T-cell (primary cell): ENCODE measurements around the gene SLIT3. TPM values are rescaled to one million over a fixed set of nuclear protein-coding genes. Genes with fewer than 3 reads are reported as not detected.

Experiments used
- ATAC-seq, 4 experiments: fragments of 200-7000 bp in 3 of 4; fragments of 150-1000 bp in 1 of 4; cut with Tn5 transposase; replicated peaks in 1 of 4; 1 replicate in 3 of 4; 2 replicates in 1 of 4; pipeline ENCODE4 v1.10.0; 2021; ENCODE audit warnings: moderate library complexity in 3 of 4, mild to moderate bottlenecking in 2 of 4, moderate number of reproducible peaks in 1 of 4
- CTCF ChIA-PET, 2 donors: fragments of 300-600 bp; sonication (Branson Sonifier 250); formaldehyde crosslinking; loops; one replicate each; lab custom pipeline; 2022; ENCODE audit warnings: antibody characterized with exemption in 2 of 2; lab: Charles Lee
- POLR2A ChIA-PET, 2 donors: fragments of 300-600 bp; sonication (Branson Sonifier 250); formaldehyde crosslinking; loops; one replicate each; lab custom pipeline; 2022; ENCODE audit warnings: antibody characterized with exemption in 2 of 2; lab: Charles Lee
- DNase-seq, 35 experiments: peaks; one replicate each; pipeline versions ENCODE4 v3.0.0 to v3.0.0-alpha.2; 2013 to 2023
- H3K27ac ChIP-seq: one replicate; pipeline ENCODE4 v1.5.1; 2013; ENCODE audit warnings: low read length
- H3K27me3 ChIP-seq, 2 experiments: replicated peaks in 1 of 2; 1 replicate in 1 of 2; 2 replicates in 1 of 2; pipeline versions ENCODE4 v1.6.1 to v1.7.0; 2013; ENCODE audit warnings: low read length in 1 of 2, mixed read lengths in 1 of 2; ENCODE audit not compliant: control insufficient read depth in 2 of 2, insufficient read depth in 2 of 2; ENCODE audit errors: extremely low read depth in 1 of 2
- H3K36me3 ChIP-seq, 2 donors: 1 replicate in 1 of 2; 2 replicates in 1 of 2; pipeline versions ENCODE4 v1.6.1 to v1.7.0; 2013; ENCODE audit warnings: low read length in 1 of 2; ENCODE audit not compliant: control insufficient read depth in 2 of 2, insufficient read depth in 1 of 2; ENCODE audit errors: extremely low read depth in 1 of 2
- H3K4me1 ChIP-seq, 2 experiments: 1 replicate in 1 of 2; 2 replicates in 1 of 2; pipeline versions ENCODE4 v1.6.1 to v1.7.0; 2013; ENCODE audit warnings: low read length in 2 of 2, mixed read lengths in 1 of 2; ENCODE audit not compliant: insufficient read depth in 2 of 2, control insufficient read depth in 1 of 2; ENCODE audit errors: extremely low read depth in 1 of 2
- H3K4me3 ChIP-seq, 2 donors: 1 replicate in 1 of 2; 2 replicates in 1 of 2; pipeline versions ENCODE4 v1.5.1 to v1.7.0; 2013; ENCODE audit warnings: mild to moderate bottlenecking in 2 of 2, low read length in 1 of 2, moderate library complexity in 1 of 2; ENCODE audit not compliant: control insufficient read depth in 1 of 2; ENCODE audit errors: extremely low read depth in 1 of 2
- H3K9me3 ChIP-seq: 2 replicates; pipeline ENCODE4 v1.7.0; 2013
- H3K27ac Mint-ChIP-seq, 2 donors: one replicate each; pipeline ENCODE4 v1.8.0; 2020 to 2021; ENCODE audit warnings: mild to moderate bottlenecking in 2 of 2, mixed read lengths in 2 of 2
- H3K27me3 Mint-ChIP-seq, 2 donors: one replicate each; pipeline ENCODE4 v1.8.0; 2021 to 2022; ENCODE audit warnings: mixed read lengths in 2 of 2
- H3K36me3 Mint-ChIP-seq: one replicate; pipeline ENCODE4 v1.8.0; 2021; ENCODE audit warnings: mixed read lengths
- H3K4me1 Mint-ChIP-seq, 3 donors: one replicate each; pipeline ENCODE4 v1.8.0; 2020 to 2022; ENCODE audit warnings: mixed read lengths in 3 of 3, mild to moderate bottlenecking in 1 of 3
- H3K4me3 Mint-ChIP-seq, 3 donors: one replicate each; pipeline ENCODE4 v1.8.0; 2020 to 2022; ENCODE audit warnings: mild to moderate bottlenecking in 3 of 3, mixed read lengths in 3 of 3, moderate library complexity in 3 of 3
- H3K9me3 Mint-ChIP-seq, 3 donors: one replicate each; pipeline ENCODE4 v1.8.0; 2020 to 2022; ENCODE audit warnings: mixed read lengths in 3 of 3
- WGBS: methylation state at CpG from one replicate; pipeline ENCODE4 v1.1.5; 2013; ENCODE audit warnings: missing lambda C conversion rate; ENCODE audit not compliant: insufficient coverage; 5-methylcytosine and 5-hydroxymethylcytosine counted together
- total RNA-seq, 35 experiments: library from RNA in 6 of 35; stranded (reverse) in 6 of 35; fragments of 120-200 nt in 1 of 35; gene quantifications; one replicate each; pipeline versions ENCODE4 v1.2.1 to v1.2.4 and lab custom pipeline; 2013 to 2026

Gene SLIT3
- total RNA-seq, 5 donors from 2014 or later (not counting 1 experiment from before 2014, with no cell fraction given): 0.13 to 0.32 (median 0.13) TPM; not detected in 2

DNA sequence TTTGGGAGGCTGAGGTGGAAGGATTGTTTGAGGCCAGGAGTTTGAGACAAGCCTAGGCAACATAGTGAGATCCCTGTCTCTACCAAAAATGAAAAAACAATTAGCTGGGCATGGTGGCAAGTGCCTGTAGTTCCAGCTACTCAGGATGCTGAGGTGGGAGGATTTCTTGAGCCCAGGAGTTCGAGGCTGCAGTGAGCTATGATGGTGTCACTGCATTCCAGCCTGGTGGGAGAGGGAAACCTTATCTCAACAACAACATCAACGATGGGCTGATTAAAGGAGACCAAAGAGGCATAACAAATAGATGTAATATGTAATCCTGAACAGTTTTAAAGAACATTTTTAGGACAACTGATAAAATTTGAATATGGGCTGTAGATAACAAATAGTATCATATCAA lies 687.5 kb downstream of the SLIT3 start:
- Mint-ChIP-seq H3K4me1 (peaks cover 10 to 12% (median 12%) of the 10 kb centered on the region in 3 donors), H3K4me3 (peak overlapping the region in 2 of 3 donors; percentile 35 to 44), H3K27ac (peak overlapping the region; percentile 71 to 92), H3K27me3 (peaks cover 0 to 2% of the 10 kb centered on the region in 2 donors), H3K36me3 (no peaks in the 10 kb centered on the region), H3K9me3 (no peaks in the 10 kb centered on the region)
- Histone ChIP-seq H3K36me3 (no peaks in the 10 kb centered on the region), H3K27ac (peak overlapping the region; percentile 47), H3K27me3 (no peaks in the 10 kb centered on the region), H3K4me1 (peaks cover 0 to 5% of the 10 kb centered on the region in 2 experiments), H3K4me3 (no peak overlapping the region), H3K9me3 (no peaks in the 10 kb centered on the region)
- DNase-seq: no peak
- no CpG with 5 or more reads among the region's 2 CpGs for WGBS
- peak in 2 of 4 experiments; percentile 13 to 20 for ATAC-seq
- CTCF ChIA-PET: interaction anchor here (0.6 to 1.3 kb wide), 3 partner anchors 38 to 1809 kb away, joined by 3 to 5 read pairs (median 3); no protein-coding TSS in a partner anchor
- POLR2A ChIA-PET: interaction anchor here in 1 of 2 donors (0.6 kb wide), 1 partner anchor 11 kb away, joined by 6 read pairs; no protein-coding TSS in a partner anchor

DNA sequence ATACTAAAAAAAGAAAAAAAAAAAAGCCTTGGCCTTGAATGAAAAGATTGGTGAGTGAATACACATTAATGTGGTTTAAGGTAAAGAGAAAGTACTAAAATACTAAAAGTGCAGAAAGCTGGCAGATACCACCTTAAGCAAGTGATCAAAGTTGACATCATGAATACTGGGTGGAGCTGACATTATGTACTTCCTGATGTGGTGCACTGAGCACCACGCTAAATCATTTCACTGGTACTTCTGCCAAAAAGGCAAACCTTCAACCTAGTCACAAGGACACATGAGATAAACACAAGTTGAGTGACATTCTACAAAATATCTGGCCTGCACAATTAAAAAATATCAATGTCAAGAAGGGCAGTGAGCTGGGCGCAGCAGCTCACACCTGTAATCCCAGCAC lies 687.9 kb downstream of the SLIT3 start:
- Mint-ChIP-seq H3K27ac (peak overlapping the region; percentile 71 to 92), H3K27me3 (peaks cover 0 to 2% of the 10 kb centered on the region in 2 donors)
- no CpG with 5 or more reads among the region's 2 CpGs for WGBS

DNA sequence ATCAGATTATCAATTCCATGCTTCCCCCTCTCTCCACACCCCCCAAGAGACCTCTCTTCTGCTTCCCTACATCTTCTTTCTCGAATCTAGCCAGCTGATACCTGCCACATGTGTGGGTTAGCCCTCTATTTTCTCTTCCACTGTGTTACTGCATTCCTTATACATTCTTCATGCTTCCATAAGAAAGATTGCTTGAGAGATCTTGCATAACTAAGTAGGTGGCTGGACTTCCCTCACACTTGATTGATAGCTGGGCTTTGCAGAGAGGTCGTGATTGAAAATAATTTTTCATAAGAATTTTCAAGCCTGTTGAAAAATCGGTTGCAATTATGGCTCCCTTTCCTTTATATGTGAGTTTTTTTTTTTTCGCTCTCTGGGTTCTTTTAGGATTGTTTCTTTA lies 688.8 kb downstream of the SLIT3 start:
- no peak overlapping the region for H3K27ac Mint-ChIP-seq
- H3K9me3 ChIP-seq: no peaks in the 10 kb centered on the region
- no peak overlapping the region for H3K27ac ChIP-seq
- WGBS: no CpG with 5 or more reads among the region's 4 CpGs
- ATAC-seq (no peak), DNase-seq (no peak)
- no peaks in the 10 kb centered on the region for H3K36me3 ChIP-seq
- peaks cover 10 to 12% (median 12%) of the 10 kb centered on the region in 3 donors for H3K4me1 Mint-ChIP-seq
- POLR2A ChIA-PET: no interaction called here
- no peaks in the 10 kb centered on the region for H3K36me3 Mint-ChIP-seq
- no peaks in the 10 kb centered on the region for H3K27me3 ChIP-seq
- no peak overlapping the region for H3K4me3 Mint-ChIP-seq
- no peaks in the 10 kb centered on the region for H3K9me3 Mint-ChIP-seq
- peaks cover 0 to 5% of the 10 kb centered on the region in 2 experiments for H3K4me1 ChIP-seq
- CTCF ChIA-PET: interaction anchor here (0.7 to 1.3 kb wide), 2 partner anchors 26 to 36 kb away, joined by 4 to 5 read pairs; no protein-coding TSS in a partner anchor
- no peak overlapping the region for H3K4me3 ChIP-seq
- H3K27me3 Mint-ChIP-seq: peaks cover 0 to 2% of the 10 kb centered on the region in 2 donors

More for the DNA sequence above, 687.9 kb downstream of the SLIT3 start:
- no peaks in the 10 kb centered on the region for H3K9me3 Mint-ChIP-seq
- Histone ChIP-seq H3K27ac (peak overlapping the region; percentile 47), H3K4me3 (no peak overlapping the region), H3K27me3 (no peaks in the 10 kb centered on the region), H3K9me3 (no peaks in the 10 kb centered on the region), H3K36me3 (no peaks in the 10 kb centered on the region), H3K4me1 (peaks cover 0 to 5% of the 10 kb centered on the region in 2 experiments)
- CTCF ChIA-PET: interaction anchor here (0.6 to 1.3 kb wide), 4 partner anchors 27 to 1810 kb away, joined by 3 to 5 read pairs (median 4); no protein-coding TSS in a partner anchor
- peak; percentile 86 to 100 (median 97) for ATAC-seq
- POLR2A ChIA-PET: interaction anchor here in 1 of 2 donors (0.6 kb wide), 1 partner anchor 11 kb away, joined by 6 read pairs; no protein-coding TSS in a partner anchor
- peak overlapping the region; percentile 0 to 44 (median 35) for H3K4me3 Mint-ChIP-seq
- H3K4me1 Mint-ChIP-seq: peaks cover 10 to 12% (median 12%) of the 10 kb centered on the region in 3 donors
- peak in 12 of 35 experiments; percentile 1 to 66 (median 8) for DNase-seq
- H3K36me3 Mint-ChIP-seq: no peaks in the 10 kb centered on the region
